GM19099 (cell line): ENCODE results near the gene RNF152.

ENCODE experiments used
- POLR2A ChIP-seq: IDR thresholded peaks from 3 replicates; pipeline ENCODE4 v1.6.1; 2011; ENCODE audit warnings: low read depth; ENCODE audit not compliant: insufficient read length; ENCODE audit errors: extremely low read depth

Gene RNF152

GRCh38 chr18:61876899-61877298 lies 15.9 kb downstream of the RNF152 start:
- TF ChIP-seq POLR2A: no peak

GRCh38 chr18:61870151-61870550 lies 22.7 kb downstream of the RNF152 start:
- TF ChIP-seq POLR2A: no peak

- no peak for TF ChIP-seq POLR2A
These were observed 23.2 kb downstream of the RNF152 start for GRCh38 chr18:61869636-61870035.

GRCh38 chr18:61865466-61866175 lies 27.2 kb downstream of the RNF152 start:
- no peak for TF ChIP-seq POLR2A

GRCh38 chr18:61861372-61861771 lies 31.4 kb downstream of the RNF152 start:
- TF ChIP-seq POLR2A: no peak

- no peak for TF ChIP-seq POLR2A
These were observed 32.5 kb downstream of the RNF152 start for GRCh38 chr18:61860302-61860701.

- TF ChIP-seq POLR2A: no peak
These were observed 33.7 kb downstream of the RNF152 start for GRCh38 chr18:61859113-61859512.

GRCh38 chr18:61856678-61857077 lies 36.1 kb downstream of the RNF152 start:
- TF ChIP-seq POLR2A: no peak

- no peak for TF ChIP-seq POLR2A
These were observed 37.1 kb downstream of the RNF152 start for GRCh38 chr18:61855449-61856378.

- TF ChIP-seq POLR2A: no peak
These were observed 38.0 kb downstream of the RNF152 start for GRCh38 chr18:61854578-61855448.

GRCh38 chr18:61853855-61854254 lies 39.0 kb downstream of the RNF152 start:
- no peak for TF ChIP-seq POLR2A

- no peak for TF ChIP-seq POLR2A
These were observed 40.3 kb downstream of the RNF152 start for GRCh38 chr18:61852496-61852895.

- no peak for TF ChIP-seq POLR2A
These were observed 40.8 kb downstream of the RNF152 start for GRCh38 chr18:61851940-61852451.

- no peak for TF ChIP-seq POLR2A
These were observed 41.5 kb downstream of the RNF152 start for GRCh38 chr18:61851279-61851678.

GRCh38 chr18:61850756-61851155 lies 42.1 kb downstream of the RNF152 start:
- TF ChIP-seq POLR2A: no peak
